ENCODE results near the gene FLNB. TPM values are rescaled to one million over a fixed set of nuclear protein-coding genes. Genes with fewer than 3 reads are reported as not detected.
"Not testable (repeated sequence)": the region's sequence is repeated elsewhere in the genome, so short reads cannot be mapped to it uniquely, and the experiment has no call there.

FLNB gene
- total RNA-seq, 1 donor from 2014 or later: 80.9 TPM

GRCh38 chr3:58048301-58048700, 40.1 kb downstream of the FLNB start:
- Histone ChIP-seq H3K27ac (ENCODE audit: low read depth, low read length) (peak overlapping the region; percentile 18), H3K4me1 (ENCODE audit: control insufficient read depth in 3 of 3, insufficient read depth in 3 of 3, low read length in 3 of 3) (peaks cover 29 to 40% (median 30%) of the 10 kb centered on the region in 3 donors), H3K9me3 (ENCODE audit: control insufficient read depth in 3 of 3, low read length in 3 of 3) (no peaks in the 10 kb centered on the region), H3K36me3 (ENCODE audit: control insufficient read depth in 3 of 3, insufficient read depth in 3 of 3, low read length in 3 of 3) (no peaks in the 10 kb centered on the region), H3K9ac (ENCODE audit: low read depth in 1 of 3, low read length in 3 of 3) (no peak overlapping the region), H3K27me3 (ENCODE audit: control insufficient read depth in 3 of 3, insufficient read depth in 3 of 3, low read length in 3 of 3) (no peaks in the 10 kb centered on the region), H3K4me3 (ENCODE audit: low read length in 3 of 3) (no peak overlapping the region)

DNA sequence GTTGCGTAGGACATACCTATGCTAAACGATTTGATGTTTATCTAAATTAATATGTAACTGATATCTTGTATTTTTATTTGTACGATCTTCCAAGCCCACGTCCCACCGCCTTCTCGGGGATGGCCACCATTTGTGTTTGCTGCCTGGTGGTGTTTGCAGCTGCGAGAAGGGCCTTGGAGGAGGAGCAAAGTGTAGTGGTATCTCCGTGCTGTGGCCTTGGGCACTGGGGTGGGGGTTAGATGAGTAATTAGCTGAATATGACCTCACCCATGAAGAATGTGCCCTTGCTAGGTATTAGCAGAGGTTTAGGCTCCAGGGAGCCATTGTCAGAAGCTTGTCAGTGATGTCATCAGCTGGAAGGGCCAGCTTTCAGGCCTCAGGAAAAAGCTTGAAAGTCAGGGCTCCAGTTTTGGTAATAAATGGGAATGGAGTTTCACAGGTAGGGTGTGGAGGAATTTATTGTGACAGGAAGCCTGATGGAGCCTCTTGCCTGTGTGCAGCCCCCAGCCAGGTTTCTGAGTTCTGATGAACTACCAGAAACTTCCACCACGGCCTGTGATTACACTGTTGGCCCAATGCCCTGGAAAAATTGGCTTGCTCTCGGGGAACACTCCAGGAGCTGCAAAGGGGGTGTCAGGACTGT, 41.0 kb downstream of the FLNB start:
- H3K9me3 ChIP-seq (ENCODE audit: control insufficient read depth in 3 of 3, low read length in 3 of 3): no peaks in the 10 kb centered on the region
- H3K27me3 ChIP-seq (ENCODE audit: control insufficient read depth in 3 of 3, insufficient read depth in 3 of 3, low read length in 3 of 3): no peaks in the 10 kb centered on the region
- no peak overlapping the region for H3K4me3 ChIP-seq (ENCODE audit: low read length in 3 of 3)
- H3K27ac ChIP-seq (ENCODE audit: low read depth, low read length): peak overlapping the region; percentile 46
- no peaks in the 10 kb centered on the region for H3K36me3 ChIP-seq (ENCODE audit: control insufficient read depth in 3 of 3, insufficient read depth in 3 of 3, low read length in 3 of 3)
- H3K4me1 ChIP-seq (ENCODE audit: control insufficient read depth in 3 of 3, insufficient read depth in 3 of 3, low read length in 3 of 3): peaks cover 26 to 35% (median 27%) of the 10 kb centered on the region in 3 donors
- H3K9ac ChIP-seq (ENCODE audit: low read depth in 1 of 3, low read length in 3 of 3): no peak overlapping the region

DNA sequence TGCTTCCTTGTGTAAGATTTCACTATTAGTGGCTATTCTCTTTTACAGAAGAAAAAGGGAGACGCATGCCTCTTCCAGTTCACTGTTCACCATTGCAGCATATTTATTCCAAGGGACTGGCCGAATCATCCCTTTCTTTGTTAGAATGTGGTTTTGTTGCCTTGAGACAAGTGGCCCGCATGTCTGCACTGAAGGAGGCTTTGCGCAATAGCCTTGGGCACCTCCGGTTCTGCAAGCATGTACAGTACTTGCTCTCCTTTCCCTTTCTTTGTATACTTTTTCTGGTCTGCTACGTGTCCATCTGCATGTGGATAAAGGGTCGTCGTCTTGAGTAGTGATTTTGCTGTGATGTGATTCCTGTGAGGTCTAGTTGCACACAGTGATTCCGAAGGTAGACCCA, 43.0 kb downstream of the FLNB start:
- peak overlapping the region; percentile 30 for H3K27ac ChIP-seq (ENCODE audit: low read depth, low read length)

GRCh38 chr3:58051658-58052261, 43.5 kb downstream of the FLNB start:
- H3K9me3 ChIP-seq (ENCODE audit: control insufficient read depth in 3 of 3, low read length in 3 of 3); H3K36me3 ChIP-seq (ENCODE audit: control insufficient read depth in 3 of 3, insufficient read depth in 3 of 3, low read length in 3 of 3); H3K9ac ChIP-seq (ENCODE audit: low read depth in 1 of 3, low read length in 3 of 3); H3K4me3 ChIP-seq (ENCODE audit: low read length in 3 of 3); H3K27me3 ChIP-seq (ENCODE audit: control insufficient read depth in 3 of 3, insufficient read depth in 3 of 3, low read length in 3 of 3): not testable (repeated sequence)
- H3K4me1 ChIP-seq (ENCODE audit: control insufficient read depth in 3 of 3, insufficient read depth in 3 of 3, low read length in 3 of 3): peaks cover 19 to 28% (median 23%) of the 10 kb centered on the region in 3 donors
- peak overlapping the region; percentile 30 for H3K27ac ChIP-seq (ENCODE audit: low read depth, low read length)

More for the DNA sequence above, 43.0 kb downstream of the FLNB start:
- Histone ChIP-seq H3K9ac (ENCODE audit: low read depth in 1 of 3, low read length in 3 of 3) (no peak overlapping the region), H3K4me1 (ENCODE audit: control insufficient read depth in 3 of 3, insufficient read depth in 3 of 3, low read length in 3 of 3) (peaks cover 19 to 28% (median 23%) of the 10 kb centered on the region in 3 donors), H3K9me3 (ENCODE audit: control insufficient read depth in 3 of 3, low read length in 3 of 3) (no peaks in the 10 kb centered on the region), H3K4me3 (ENCODE audit: low read length in 3 of 3) (no peak overlapping the region), H3K36me3 (ENCODE audit: control insufficient read depth in 3 of 3, insufficient read depth in 3 of 3, low read length in 3 of 3) (no peaks in the 10 kb centered on the region), H3K27me3 (ENCODE audit: control insufficient read depth in 3 of 3, insufficient read depth in 3 of 3, low read length in 3 of 3) (no peaks in the 10 kb centered on the region)

DNA sequence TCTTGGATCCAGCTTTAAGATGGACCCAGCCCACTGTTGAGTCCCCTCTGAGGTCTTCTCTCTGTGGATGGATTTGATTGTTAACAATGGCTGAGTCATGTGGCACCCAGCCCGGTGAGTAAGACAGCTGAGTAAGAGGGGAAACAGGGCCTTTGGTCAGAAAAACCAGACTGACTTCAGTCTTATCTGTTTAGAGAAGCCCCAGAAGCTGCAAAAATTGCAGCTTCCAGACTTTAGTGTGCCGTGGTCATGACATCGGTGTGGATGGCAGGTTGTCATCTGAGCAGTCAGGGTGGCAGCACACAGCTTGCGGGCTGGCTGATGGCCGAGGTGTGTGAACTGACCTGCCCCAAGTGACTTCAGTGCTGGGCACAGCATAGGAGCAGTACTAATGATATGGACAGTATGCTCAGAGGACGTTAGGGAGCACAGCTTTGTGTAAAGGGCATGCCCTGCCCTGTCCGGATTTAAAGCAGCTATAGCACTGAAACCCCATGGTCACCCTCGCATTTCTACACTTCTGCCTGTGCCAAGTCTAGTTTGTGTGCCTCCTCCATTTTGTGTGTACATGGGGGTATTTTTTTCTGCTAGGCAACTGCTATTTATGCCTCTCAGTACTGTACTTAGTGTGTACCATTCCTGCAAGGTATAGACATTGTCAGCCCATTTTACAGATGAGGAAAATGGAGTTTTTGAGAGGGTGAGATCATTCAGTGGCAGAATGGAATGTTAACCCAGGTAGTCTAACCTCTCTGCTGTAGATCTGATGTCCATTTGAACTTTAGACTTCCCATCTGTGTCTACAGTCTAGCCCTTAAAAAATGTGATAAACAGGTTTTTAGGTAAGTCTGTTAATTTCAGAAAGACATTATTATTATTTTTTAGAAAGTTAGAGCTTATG, 44.4 kb downstream of the FLNB start:
- no peaks in the 10 kb centered on the region for H3K27me3 ChIP-seq (ENCODE audit: control insufficient read depth in 3 of 3, insufficient read depth in 3 of 3, low read length in 3 of 3)
- H3K9me3 ChIP-seq (ENCODE audit: control insufficient read depth in 3 of 3, low read length in 3 of 3): no peaks in the 10 kb centered on the region
- peaks cover 19 to 28% (median 21%) of the 10 kb centered on the region in 3 donors for H3K4me1 ChIP-seq (ENCODE audit: control insufficient read depth in 3 of 3, insufficient read depth in 3 of 3, low read length in 3 of 3)
- H3K4me3 ChIP-seq (ENCODE audit: low read length in 3 of 3): no peak overlapping the region
- no peaks in the 10 kb centered on the region for H3K36me3 ChIP-seq (ENCODE audit: control insufficient read depth in 3 of 3, insufficient read depth in 3 of 3, low read length in 3 of 3)
- peak overlapping the region; percentile 60 for H3K27ac ChIP-seq (ENCODE audit: low read depth, low read length)
- peak overlapping the region in 1 of 3 donors; percentile 20 for H3K9ac ChIP-seq (ENCODE audit: low read depth in 1 of 3, low read length in 3 of 3)

DNA sequence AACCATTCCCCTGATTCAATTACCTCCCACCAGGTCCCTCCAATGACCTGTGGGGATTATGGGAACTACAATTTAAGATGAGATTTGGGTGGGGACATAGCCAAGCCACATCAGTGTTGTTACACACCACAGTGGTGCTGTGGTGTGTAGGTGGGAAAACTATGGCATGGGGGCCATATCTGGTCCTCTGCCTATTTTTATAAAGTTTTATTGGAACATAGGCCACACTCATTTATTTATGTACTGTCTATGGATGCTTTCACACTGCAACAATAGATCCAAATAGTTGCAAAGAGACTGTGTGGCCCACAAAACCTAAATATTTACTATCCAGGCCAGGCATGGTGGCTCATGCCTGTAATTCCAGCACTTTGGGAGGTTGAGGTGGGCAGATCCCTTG, 46.4 kb downstream of the FLNB start:
- Histone ChIP-seq H3K4me1 (ENCODE audit: control insufficient read depth in 3 of 3, insufficient read depth in 3 of 3, low read length in 3 of 3) (peaks cover 6 to 18% (median 18%) of the 10 kb centered on the region in 3 donors), H3K9me3 (ENCODE audit: control insufficient read depth in 3 of 3, low read length in 3 of 3) (no peaks in the 10 kb centered on the region), H3K36me3 (ENCODE audit: control insufficient read depth in 3 of 3, insufficient read depth in 3 of 3, low read length in 3 of 3) (no peaks in the 10 kb centered on the region), H3K9ac (ENCODE audit: low read depth in 1 of 3, low read length in 3 of 3) (no peak overlapping the region), H3K27ac (ENCODE audit: low read depth, low read length) (no peak overlapping the region), H3K27me3 (ENCODE audit: control insufficient read depth in 3 of 3, insufficient read depth in 3 of 3, low read length in 3 of 3) (no peaks in the 10 kb centered on the region), H3K4me3 (ENCODE audit: low read length in 3 of 3) (no peak overlapping the region)

DNA sequence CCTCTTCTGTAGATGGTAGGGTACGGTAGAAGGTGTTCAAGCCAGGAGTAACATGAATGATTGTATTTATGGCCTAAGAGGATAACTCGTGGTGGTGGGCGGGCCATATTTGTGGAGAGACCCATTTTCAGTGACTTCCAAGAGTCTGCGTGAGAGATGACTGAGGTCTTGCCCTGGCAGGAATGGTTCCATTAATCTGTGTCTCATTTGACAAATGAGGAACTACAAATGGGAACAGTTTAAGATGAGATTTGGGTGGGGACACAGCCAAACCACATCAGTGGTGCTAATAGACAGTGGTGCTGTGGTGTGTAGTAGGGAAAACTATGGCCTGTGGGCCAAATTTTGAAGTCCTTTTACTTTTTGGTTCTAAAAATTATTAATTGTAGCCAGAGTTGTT, 47.1 kb downstream of the FLNB start:
- Histone ChIP-seq H3K36me3 (ENCODE audit: control insufficient read depth in 3 of 3, insufficient read depth in 3 of 3, low read length in 3 of 3) (no peaks in the 10 kb centered on the region), H3K9ac (ENCODE audit: low read depth in 1 of 3, low read length in 3 of 3) (no peak overlapping the region), H3K27ac (ENCODE audit: low read depth, low read length) (no peak overlapping the region), H3K4me3 (ENCODE audit: low read length in 3 of 3) (no peak overlapping the region), H3K4me1 (ENCODE audit: control insufficient read depth in 3 of 3, insufficient read depth in 3 of 3, low read length in 3 of 3) (peaks cover 5 to 21% (median 21%) of the 10 kb centered on the region in 3 donors), H3K27me3 (ENCODE audit: control insufficient read depth in 3 of 3, insufficient read depth in 3 of 3, low read length in 3 of 3) (no peaks in the 10 kb centered on the region), H3K9me3 (ENCODE audit: control insufficient read depth in 3 of 3, low read length in 3 of 3) (no peaks in the 10 kb centered on the region)

DNA sequence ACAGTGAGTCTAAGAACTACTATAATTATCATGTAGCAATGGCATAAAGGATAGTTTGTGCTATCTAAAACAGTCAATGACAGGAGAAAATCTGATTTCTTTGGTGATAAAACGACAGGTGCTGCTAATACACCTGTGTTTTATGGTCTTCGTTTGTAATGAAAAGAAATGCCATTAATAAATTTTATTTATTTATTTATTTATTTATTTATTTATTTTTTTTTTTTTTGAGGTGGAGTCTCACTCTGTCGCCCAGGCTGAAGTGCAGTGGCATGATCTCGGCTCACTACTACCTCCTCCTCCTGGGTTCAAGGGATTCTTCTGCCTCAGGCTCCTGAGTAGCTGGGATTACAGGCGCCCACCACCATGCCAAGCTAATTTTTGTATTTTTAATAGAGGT, 47.7 kb downstream of the FLNB start:
- not testable (repeated sequence) for H3K9me3 ChIP-seq (ENCODE audit: control insufficient read depth in 3 of 3, low read length in 3 of 3); H3K4me3 ChIP-seq (ENCODE audit: low read length in 3 of 3); H3K36me3 ChIP-seq (ENCODE audit: control insufficient read depth in 3 of 3, insufficient read depth in 3 of 3, low read length in 3 of 3); H3K27ac ChIP-seq (ENCODE audit: low read depth, low read length); H3K9ac ChIP-seq (ENCODE audit: low read depth in 1 of 3, low read length in 3 of 3); H3K27me3 ChIP-seq (ENCODE audit: control insufficient read depth in 3 of 3, insufficient read depth in 3 of 3, low read length in 3 of 3)
- peaks cover 5 to 18% (median 17%) of the 10 kb centered on the region in 3 donors for H3K4me1 ChIP-seq (ENCODE audit: control insufficient read depth in 3 of 3, insufficient read depth in 3 of 3, low read length in 3 of 3)

GRCh38 chr3:58058361-58059263, 50.4 kb downstream of the FLNB start:
- Histone ChIP-seq H3K27ac (ENCODE audit: low read depth, low read length) (no peak overlapping the region), H3K9ac (ENCODE audit: low read depth in 1 of 3, low read length in 3 of 3) (no peak overlapping the region), H3K36me3 (ENCODE audit: control insufficient read depth in 3 of 3, insufficient read depth in 3 of 3, low read length in 3 of 3) (no peaks in the 10 kb centered on the region), H3K27me3 (ENCODE audit: control insufficient read depth in 3 of 3, insufficient read depth in 3 of 3, low read length in 3 of 3) (no peaks in the 10 kb centered on the region), H3K9me3 (ENCODE audit: control insufficient read depth in 3 of 3, low read length in 3 of 3) (no peaks in the 10 kb centered on the region), H3K4me3 (ENCODE audit: low read length in 3 of 3) (no peak overlapping the region), H3K4me1 (ENCODE audit: control insufficient read depth in 3 of 3, insufficient read depth in 3 of 3, low read length in 3 of 3) (peaks cover 9 to 16% (median 15%) of the 10 kb centered on the region in 3 donors)

All from skeletal muscle tissue (tissue), 4 donors.